HG02798 (cell line): ENCODE data around the gene OPCML.
A peak's percentile ranks its signal among the peaks of the same experiment; 100 is the strongest.

Source experiments
- ATAC-seq: cut with Tn5 transposase; IDR thresholded peaks from one replicate; pipeline ENCODE4 v1.9.1; 2021; ENCODE audit warnings: mild to moderate bottlenecking; ENCODE audit not compliant: unreplicated experiment, poor library complexity

OPCML gene

DNA sequence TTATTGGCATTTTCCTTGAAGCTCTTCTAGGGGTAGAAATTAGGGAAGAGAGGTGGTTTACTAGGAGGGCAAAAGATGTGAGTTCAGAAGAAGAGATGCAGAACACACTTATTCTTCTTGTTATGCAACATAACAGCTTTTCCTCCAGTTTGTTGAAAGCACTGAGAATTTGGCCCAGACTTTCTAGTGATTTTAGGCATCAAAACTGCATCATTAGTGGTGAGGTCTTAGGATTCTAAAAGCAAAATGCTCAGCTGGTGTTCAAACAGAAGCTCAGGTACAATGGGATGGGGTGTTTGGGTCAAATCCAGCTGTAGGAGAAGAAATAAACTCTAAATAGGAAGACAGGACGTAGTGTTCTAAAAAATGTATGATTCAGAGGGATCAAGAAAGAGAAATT, 221.1 kb downstream of the OPCML start:
- ATAC-seq: no peak

DNA sequence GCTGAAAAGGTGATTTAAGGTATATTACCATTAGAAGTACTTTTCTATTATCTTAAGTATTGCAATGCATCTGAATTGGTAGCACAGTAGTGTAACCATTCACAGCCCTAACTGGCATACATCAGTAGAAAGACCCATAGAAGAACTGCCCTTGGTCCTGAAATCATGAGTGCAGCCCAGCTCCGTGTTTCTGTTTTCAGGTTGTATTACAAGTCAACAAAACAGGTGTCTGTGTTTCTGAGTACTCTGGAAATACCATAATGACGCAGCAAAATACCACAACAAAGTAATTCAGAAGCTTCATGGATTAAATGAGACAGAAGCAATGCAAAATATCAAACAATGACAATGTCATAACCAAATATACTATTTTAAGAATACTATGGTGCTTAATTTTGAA, 226.3 kb downstream of the OPCML start:
- ATAC-seq: no peak

DNA sequence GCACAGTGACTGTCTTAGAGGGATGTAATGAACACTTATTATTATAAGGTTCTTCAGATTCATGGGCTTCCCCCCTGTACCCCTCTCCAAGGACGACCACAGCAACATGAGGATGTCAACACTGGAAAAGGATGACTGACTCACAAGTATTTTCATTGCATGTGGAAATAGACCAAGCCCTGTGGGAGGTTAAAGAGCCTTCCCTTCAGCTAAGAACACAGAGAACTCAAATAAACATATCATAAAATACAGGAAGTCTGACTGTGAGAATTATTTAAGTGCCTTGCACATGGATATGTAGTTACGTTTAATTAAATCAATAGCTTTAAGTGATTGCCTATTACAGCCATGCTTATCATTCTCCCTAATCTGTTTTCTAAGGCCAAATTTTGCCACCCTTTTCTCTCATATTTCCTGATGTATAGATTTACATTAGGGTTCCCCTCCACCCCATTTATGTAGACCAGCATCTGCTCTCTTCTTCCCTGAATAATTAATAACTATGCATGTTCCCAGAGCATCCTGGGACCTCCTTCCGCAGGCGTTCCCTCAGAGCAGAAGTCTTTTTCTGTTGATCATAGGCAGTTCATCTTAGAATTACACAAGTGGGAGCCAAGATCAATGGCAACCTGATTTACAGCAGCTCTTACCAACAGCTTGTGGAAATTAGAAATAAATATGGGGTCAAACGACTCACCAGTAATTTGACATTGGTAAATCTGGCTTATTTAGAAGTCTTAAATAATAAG, 226.9 kb downstream of the OPCML start:
- ATAC-seq: no peak

DNA sequence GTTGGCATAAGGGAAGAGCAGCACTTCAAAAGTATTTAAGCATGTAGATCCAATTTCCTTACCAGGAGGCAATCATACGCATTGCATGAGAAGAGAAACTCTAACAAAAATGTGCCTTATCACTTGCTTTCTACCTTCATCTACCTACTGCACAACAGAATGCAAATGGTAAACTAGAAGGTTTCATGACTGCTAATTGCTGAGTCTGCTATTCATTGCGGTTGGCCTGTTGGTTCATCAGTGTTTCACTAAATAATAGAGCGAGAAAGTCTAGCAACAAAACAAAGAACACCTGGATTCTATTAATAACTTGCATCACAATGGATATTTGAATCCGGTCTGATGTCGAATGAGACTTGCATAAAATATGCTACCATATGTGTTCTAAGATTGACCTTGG, 229.0 kb downstream of the OPCML start:
- ATAC-seq: no peak

DNA sequence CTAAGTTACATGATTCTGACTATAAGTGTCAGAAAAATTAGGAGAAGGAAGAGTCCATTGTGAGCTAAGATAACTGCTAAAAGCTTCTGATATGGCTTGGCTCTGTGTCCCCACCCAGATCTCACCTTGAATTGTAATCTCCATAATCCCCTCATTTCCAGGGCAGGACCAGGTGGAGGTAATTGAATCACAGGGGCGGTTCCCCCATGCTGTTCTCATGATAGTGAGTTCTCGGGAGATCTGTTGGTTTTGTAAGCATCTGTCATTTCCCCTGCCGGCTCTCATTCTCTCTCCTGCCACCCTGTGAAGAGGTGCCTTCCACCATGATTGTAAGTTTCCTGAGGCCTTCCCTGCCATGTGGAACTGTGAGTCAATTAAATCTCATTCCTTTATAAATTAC, 230.2 kb downstream of the OPCML start:
- no peak for ATAC-seq

DNA sequence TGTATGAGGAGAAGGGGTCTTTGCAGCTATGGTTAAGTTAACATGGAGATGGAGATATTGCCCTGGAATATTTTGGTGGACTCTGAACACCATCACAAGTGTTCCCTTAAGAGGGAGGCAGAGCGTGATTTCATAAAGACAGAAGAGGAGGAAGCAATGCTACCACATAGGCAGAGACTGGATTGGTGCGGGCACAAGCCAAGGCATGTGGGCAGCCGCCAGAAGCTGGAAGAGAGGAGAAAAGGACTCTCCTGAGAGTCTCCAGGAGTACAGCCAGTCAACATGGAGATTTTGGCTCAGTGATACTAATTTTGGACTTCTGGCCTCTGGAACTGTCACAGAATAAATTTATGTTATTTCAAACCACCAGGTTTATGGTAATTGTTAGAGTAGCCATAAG, 231.6 kb downstream of the OPCML start:
- no peak for ATAC-seq

DNA sequence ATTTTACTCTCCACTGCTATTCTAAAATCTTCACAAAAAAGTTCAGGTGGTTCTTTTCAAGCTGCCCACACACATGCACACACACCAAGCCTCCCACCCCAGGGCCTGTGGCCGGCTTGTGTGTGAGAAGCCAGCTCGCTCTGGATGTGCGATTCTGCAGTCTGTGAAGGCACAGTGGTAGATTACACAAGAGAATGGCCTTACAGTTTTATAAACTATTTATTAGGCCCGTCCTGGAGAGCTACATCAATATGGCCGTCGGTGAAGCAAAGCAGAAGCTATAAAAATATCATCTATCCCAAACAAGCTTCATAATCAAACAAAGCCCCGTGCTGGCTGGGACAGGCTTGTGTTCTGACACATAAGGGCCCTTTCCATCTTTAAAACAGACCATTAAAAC, 240.5 kb downstream of the OPCML start:
- ATAC-seq: no peak

DNA sequence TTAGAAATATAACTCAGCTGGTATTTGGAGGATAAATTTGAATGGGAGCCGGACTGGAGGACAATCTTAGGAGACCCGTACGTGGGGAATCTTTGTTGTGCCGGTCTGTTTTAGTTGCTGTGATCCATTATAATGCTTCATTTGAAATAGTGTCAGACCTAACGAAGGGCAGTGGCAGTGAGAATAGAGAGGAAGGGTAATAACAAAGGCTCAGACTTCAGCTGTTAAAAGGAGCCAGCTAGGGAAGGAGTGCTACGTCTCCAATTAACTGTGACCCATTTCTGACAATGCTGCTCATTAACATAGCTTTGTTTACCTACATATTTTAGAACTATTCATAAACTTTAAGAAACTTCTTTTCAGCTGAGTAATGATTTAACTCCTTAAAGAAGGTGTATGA, 246.9 kb downstream of the OPCML start:
- no peak for ATAC-seq

DNA sequence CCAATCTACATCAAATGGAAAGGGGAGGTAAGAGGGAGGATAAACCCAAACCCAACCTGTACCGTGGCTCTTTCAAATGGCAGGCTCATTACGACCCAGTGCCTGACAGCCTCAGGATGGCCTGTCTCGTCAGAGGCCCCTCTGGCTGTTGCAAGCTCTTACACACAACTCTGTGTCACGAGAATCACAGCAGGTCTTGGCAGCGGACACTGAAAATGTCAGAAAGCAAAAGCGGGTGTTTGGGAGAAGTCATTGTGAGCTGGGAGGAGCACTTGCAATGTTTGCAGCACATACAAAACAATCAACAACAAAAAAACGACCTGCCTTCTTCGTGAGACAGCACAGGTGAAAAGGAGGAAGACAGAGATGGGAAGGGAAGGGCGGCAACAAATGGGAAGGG, 248.1 kb downstream of the OPCML start:
- ATAC-seq: no peak

DNA sequence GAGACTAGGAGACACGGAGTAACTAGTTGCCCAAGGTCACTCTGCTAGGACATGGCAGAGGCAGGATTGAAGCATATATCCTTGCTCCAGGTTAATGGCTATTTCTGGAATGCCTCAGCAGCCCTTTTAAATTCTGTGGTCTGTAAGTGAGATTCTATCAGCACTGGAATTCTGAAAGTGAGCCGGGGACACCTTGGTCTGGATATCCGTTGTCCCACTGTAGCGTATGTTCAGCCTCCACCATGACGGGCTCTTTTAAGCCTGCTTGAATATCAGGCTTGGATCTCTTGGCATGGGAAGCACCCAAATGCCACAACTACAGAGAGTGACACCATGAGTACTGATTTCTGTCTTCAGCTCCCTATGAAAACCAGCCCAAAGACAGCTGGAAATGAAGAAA, 254.4 kb downstream of the OPCML start:
- ATAC-seq: no peak

DNA sequence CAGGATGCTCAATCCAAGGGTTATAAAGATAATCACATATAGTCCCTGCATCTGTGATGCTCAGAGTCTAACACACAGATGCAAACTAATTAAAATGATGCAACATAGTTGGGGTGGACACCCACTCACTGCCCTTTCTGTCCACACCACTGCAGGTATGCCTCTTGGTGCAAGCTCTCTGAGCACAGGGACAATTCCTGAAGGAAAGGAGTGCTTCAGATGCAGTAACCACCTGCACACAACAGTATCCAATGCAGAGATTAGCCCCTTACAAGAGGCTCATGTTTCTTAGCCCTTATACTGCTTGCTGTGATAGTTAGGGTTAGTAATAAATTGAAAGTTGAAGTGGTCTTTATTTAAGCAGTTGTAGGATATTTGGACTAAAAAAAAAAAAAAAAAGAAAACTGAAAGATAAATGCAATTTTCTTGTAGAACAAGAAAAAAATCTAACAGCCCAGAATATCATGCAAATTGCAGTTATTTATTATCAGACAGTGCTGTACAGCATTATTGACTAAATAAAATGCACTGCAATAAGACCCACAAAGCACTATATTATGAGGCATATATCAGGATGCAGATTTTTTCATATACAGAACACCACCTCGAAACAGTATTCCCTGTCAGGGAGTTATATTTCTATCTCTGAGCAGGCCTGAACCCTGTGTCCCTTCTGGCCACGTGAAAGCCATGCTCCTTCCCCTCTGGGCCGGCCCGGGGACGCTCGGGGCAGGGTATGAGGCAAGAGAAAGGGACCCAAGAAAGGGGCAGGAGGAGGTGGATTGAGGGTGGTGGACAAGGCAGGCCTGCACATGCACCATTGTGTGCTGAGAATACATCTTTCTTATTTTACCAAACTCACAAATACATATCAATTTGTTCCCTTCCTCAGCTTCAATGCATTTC, 260.2 kb downstream of the OPCML start:
- no peak for ATAC-seq

DNA sequence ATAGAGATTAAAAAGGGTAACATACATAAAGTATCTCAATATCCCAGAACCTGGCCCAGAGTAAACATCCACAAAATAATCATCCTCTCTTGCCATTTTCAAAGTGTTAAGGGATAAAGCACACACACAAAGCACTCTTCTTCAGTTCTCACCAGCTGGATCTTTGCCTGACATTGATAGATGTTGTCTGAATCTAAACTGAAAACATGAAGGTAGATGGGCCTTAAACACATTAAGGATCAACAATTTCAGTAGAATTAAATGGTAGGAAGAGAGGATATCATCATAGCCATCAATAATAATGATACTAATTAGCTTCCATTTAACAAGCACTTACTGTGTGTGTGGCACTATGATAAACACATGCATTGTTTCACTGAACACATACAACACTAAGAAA, 261.1 kb downstream of the OPCML start:
- no peak for ATAC-seq

DNA sequence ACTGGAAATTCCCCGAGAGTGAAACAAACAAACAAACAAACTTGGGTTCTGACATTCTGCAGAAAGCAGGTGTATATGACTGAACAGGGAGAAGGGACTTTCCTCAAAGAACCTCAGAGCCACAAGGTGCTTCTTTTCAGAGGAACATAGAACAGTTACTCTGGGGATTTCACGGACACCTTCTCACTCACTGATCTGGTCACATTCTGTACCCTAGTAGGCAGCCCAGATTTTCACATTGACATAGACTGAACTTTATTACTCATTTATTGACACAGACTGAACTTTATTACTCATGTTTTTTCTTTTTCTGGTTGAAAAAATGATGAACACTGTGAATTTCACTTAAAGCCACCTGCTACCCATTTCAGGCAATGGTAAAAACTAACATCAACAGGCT, 263.0 kb downstream of the OPCML start:
- peak; percentile 97 for ATAC-seq

DNA sequence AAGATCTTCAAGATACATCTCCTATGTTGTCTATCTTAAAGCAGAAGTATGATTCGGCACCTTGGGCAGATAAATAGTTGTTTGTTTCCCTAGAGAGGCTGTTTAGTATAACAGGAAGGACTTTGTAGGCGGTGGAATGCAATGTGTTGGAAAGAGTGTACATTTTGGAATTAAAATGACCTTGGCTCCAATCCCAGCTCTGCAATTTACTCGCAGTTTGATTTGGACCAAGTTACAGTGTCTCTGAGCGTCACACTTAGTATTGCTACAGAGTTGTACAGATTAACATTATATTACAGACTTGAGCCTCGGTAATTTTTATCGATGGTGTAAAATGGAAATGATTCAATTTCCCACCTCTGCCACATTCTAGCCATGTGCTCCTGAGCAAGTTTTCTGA, 265.3 kb downstream of the OPCML start:
- no peak for ATAC-seq

DNA sequence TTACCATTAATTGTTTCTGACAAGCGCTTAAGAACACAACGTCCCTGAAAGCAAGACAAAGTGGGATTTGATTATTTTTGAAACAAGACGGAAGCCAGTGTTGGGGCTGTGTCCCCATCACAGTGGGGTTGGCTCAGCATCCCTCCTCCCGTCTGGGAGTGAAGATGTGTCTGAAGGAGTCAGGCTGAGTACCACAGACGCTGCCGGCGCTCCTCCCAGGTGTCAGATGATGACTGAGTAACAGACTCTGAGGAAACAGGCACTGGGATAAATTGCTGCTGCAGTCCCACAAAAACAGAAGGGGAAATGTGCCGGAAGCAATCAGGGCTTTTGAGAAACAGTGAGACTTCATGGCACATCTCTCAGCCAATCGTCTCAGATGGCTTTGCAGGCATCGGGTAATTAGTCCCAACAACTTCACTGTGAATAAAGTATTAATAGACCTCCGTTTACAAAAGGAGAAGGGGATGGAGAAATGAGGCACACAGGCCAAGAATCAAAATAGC, 266.7 kb downstream of the OPCML start:
- no peak for ATAC-seq

DNA sequence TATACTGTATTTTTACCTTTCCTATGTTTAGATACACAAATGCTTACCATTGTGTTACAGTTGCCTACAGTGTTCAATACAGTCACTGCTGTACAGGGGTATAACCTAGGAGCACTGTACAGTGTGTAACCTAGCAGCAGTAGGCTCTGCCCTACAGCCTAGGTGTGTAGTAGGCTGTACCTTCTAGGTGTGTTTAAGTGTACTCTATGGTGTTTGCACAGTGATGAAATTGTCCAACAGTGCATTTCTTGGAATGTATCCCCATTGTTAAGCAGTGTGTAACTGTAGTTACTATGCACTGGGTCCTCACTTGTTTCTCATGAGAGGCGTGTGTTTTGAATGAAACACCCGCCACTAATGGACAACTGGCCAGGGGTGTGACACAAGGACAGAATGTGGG, 269.0 kb downstream of the OPCML start:
- ATAC-seq: no peak

DNA sequence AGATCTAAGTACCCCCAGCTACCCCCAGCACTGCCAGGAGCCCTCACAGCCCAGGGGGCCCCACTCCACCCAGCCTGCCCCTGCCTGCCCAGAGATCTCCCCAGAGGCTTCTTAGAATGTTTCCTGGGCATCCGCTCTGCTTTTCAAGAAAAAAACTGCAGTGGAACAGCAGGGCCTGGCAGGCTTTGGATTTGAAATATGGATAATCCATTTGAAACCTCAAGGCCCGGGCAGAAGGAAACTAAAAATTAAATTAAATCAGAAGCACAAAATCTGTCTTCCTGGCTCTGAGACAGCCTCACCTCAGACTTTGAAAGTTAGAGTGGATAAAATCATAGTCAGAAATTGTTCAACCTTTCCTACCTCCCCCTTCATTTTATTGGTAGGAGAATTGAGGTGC, 273.6 kb downstream of the OPCML start:
- no peak for ATAC-seq

DNA sequence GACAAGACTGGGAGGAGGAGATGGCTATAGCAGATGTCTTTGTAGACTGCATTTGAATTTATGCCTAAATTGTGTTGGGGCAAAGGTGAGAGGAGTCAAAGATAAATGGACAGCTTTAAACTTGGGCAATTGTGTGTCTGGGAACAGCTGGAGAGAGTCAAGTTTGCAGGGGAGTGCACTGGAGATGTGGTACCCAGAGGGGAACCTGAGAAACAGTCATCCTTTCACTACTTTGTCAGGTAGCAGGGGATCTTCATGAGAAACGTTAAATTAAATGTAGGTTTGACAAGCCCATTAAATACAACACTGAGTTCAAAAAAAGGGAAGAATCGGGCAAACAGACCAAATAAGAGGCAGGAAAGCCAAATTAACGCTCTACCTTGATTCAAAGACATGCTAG, 277.7 kb downstream of the OPCML start:
- ATAC-seq: no peak

DNA sequence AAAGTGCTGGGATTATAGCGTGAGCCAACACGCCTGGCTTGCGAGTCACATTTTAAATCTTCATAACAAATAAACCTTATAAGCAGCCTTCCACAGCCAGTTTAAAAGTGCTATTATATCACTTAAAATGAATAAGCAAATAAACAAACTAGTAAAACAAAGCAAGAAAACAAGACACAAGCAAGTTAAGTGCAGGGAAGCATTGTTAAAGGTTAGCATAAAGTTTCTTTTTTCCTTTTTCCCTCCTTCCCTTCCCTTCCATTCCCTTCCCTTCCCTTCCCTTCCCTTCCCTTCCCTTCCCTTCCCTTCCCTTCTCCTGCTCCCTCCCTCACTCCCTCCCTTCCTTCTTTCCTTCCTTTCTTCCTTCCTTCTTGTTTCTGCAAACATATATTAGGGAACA, 278.7 kb downstream of the OPCML start:
- ATAC-seq: no peak

DNA sequence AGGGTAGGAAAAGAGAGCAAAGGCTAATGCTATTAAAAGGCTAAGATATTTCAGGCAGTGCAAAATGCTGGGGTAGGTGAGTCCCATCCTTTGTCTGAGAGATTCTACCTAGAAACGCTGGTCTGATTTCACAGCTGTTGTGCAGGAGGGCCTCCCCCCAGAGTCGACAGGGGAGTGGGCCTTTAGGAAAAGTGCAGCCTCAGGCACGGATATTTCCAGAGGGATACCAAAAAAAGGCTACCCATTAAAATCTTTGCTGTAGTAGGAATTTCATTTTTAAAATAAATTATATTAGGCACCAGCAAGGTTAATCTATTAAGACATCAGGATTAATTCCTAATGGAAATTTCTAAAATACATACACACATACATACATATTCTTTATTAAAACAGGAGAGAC, 280.5 kb downstream of the OPCML start:
- no peak for ATAC-seq

DNA sequence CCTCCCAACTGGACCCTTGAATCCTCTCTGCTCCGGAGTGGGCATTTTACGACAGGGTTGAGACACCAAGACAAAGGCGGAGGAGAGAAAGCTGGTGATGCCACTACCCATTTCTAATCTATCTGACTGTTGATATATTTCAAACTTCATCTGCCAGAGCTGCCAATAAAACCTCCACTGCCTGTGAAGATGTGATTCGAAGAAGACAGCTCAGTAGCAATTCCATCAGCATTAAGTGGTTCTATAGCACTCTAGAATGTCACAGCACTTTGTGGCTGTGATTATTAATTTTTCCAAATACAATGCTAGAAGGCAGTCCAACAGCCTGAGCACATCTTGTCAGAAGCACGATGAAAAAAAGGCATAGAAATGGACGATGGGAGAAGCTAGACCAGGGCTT, 282.8 kb downstream of the OPCML start:
- no peak for ATAC-seq

DNA sequence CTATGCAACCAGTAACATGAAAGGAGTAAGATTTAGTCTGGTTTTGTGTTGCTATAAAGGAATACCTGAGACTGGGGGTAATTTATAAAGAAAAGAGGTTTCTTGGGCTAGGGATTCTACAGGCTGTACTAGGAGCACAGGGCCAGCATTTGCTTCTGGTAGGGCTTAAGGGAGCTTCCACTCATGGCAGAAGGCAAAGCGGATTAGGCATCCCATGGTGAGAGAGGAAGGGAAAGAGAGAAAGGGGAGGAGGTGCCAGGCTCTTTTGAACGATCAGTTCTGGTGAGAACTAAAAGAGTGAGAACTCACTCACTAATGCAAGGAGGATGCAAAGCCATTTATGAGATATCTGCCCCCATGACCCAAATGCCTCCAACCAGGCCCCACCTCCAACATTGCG, 283.2 kb downstream of the OPCML start:
- ATAC-seq: no peak
